ENCODE data around the gene FANCL.
A peak's percentile ranks its signal among the peaks of the same experiment; 100 is the strongest.
"Not testable (repeated sequence)": the region's sequence is repeated elsewhere in the genome, so short reads cannot be mapped to it uniquely, and the experiment has no call there.

Gene FANCL

GRCh38 chr2:58204195-58204959 is 36.7 kb downstream of the FANCL start:
- DNase-seq = no peak

DNA sequence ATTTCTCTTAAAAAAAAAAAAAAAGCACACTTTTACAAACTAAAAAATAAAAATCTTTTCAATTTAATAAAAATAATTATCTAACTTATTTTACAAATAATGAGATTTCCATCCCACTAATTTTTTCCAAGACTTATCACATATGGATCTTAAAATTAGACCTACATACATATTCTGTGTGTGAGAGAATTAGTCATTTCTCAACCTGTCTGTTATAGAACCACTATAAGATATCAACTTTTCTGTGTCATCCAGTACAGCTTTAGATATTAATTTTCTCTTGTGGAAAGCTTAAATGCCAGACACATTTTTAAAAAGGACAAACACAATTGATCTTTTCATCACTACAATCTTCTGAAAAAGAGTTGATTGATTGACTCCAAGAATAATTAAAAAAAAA is 38.1 kb downstream of the FANCL start:
- no peak for DNase-seq

DNA sequence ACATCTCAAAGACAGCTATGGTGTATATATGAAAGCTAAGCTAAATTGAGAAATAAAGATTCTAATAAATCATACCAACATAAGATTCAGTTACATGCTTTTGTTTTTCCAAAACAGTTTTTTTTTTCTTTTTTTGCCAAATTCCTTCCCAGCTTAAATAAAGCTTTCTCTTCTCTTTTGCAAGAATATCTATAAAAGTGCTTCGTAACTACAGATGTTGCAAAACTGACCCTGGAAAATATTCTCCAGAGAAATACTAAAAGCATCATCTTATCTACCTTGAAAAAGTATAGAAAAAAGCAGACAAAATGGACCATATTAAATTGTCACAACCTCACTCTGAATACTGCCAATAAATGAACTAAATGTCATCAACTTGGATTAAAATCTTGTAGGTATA is 38.7 kb downstream of the FANCL start:
- DNase-seq = no peak

GRCh38 chr2:58197894-58198293 is 43.2 kb downstream of the FANCL start:
- DNase-seq = no peak

DNA sequence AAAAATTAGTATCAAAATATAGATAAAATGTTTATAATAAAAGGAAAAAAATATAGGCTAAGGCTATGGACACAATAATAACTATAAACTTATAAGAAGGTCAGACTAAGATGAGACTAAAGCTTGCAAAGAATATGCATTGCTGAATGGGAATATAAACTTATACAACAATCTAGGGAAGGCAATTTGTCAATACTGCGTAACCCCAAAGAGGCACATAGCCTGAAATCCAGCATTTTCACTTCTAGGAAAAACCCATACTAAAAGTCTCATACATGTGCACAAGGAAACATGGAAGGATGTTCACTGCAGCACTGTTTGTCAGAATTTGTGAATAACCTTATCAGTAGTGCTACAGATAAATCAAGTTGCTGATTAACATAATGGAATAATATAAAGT is 45.5 kb downstream of the FANCL start:
- no peak for DNase-seq

- no peak for DNase-seq
Observed at GRCh38 chr2:58194458-58194857, 46.7 kb downstream of the FANCL start.

DNA sequence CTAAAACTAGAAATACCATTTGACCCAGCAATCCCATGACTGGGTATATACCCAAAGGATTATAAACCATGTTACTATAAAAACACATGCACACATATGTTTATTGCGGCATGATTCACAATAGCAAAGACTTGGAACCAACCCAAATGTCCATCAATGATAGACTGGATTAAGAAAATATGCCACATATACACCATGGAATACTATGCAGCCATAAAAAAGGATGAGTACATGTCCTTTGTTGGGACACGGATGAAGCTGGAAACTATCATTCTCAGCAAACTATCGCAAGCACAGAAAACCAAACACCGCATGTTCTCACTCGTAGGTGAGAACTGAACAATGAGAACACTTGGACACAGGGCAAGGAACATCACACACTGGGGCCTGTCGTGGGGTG is 54.1 kb downstream of the FANCL start:
- DNase-seq = not testable (repeated sequence)

- no peak for DNase-seq
Observed at GRCh38 chr2:58186501-58186900, 54.6 kb downstream of the FANCL start.

DNA sequence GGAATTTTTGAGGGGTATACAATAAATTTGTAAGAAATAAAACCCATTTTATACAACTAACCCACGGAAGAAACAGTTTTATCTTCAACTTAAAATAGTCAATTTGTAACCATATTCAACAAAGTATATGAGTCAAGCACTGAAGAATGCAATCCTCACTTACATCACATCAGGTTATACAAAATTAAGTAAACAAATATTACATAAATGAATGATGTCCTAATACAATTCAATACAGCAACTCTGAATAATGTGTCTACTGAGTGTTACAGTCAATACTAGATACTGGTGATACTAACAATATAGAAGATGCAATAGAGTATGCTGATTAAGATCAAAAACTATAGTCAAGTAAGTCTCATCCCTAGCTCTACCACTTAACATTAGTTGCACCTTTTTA is 58.6 kb downstream of the FANCL start:
- DNase-seq = no peak

DNA sequence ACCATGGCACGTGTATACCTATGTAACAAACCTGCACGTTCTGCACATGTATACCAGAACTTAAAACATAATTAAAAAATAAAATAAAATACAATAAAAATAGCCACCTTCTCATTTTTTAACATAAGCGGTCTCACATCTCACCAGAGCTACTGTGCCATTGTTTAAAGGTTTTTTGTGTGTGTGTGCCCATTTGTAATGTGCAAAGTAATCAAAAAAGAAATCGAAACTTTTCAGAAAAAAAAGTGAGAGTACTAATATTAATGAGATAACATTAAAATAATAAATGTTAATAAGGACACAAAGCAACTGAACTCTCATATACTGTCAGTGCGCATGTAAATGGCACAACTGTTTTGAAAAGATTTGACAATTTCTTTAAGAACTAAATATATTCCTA is 60.5 kb downstream of the FANCL start:
- DNase-seq = no peak

- not testable (repeated sequence) for DNase-seq
Observed at GRCh38 chr2:58180175-58180574, 61.0 kb downstream of the FANCL start.

DNA sequence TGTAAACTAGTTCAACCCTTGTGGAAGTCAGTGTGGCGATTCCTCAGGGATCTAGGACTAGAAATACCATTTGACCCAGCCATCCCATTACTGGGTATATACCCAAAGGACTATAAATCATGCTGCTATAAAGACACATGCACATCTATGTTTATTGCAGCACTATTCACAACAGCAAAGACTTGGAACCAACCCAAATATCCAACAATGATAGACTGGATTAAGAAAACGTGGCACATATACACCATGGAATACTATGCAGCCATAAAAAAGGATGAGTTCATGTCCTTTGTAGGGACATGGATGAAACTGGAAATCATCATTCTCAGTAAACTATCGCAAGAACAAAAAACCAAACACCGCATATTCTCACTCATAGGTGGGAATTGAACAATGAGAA is 63.9 kb downstream of the FANCL start:
- DNase-seq = not testable (repeated sequence)

GRCh38 chr2:58171831-58172230 is 69.3 kb downstream of the FANCL start:
- DNase-seq = not testable (repeated sequence)

DNA sequence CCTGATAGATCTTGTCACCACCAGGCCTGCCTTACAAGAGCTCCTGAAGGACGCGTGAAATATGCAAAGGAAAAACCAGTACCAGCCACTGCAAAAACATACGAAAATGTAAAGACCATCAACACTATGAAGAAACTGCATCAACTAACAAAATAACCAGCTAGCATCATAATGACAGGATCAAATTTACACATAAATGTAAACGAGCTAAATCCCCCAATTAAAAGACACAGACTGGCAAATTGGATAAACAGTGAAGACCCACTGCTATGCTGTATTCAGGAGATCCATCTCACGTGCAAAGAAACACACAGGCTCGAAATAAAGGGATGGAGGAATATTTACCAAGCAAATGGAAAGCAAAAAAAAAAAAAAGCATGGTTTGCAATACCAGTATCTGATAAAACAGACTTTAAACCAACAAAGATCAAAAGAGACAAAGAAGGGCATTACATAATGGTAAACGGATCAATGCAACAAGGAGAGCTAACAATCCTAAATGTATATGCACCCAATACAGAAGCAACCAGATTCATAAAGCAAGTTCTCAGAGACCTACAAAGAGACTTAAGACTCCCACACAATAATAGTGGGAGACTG is 70.7 kb downstream of the FANCL start:
- DNase-seq = not testable (repeated sequence)

DNA sequence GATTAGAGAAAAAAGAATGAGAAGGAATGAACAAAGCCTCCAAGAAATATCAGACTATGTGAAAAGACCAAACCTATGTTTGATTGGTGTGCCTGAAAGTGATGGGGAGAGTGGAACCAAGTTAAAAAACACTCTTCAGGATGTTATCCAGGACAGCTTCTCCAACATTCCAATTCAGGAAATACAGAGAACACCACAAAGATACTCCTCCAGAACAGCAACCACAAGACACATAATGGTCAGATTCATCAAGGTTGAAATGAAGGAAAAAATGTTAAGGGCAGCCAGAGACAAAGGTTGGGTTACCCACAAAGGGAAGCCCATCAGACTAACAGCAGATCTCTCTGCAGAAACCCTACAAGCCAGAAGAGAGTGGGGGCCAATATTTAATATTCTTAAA is 71.3 kb downstream of the FANCL start:
- not testable (repeated sequence) for DNase-seq

DNA sequence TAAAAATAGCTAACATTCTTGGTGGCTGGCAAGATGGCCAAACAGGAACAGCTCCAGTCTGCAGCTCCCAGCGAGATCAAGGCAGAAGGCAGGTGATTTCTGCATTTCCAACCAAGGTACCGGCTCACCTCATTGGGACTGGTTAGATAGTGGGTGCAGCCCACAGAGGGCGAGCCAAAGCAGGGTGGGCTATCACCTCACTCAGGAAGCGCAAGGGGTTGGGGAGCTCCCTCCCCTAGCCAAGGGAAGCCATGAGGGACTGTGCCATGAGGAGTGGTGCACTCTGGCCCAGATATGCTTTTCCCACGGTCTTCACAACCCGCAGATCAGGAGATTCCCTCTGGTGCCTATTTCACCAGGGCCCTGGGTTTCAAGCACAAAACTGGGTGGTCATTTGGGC is 73.0 kb downstream of the FANCL start:
- DNase-seq = not testable (repeated sequence)

- DNase-seq = no peak
Observed at GRCh38 chr2:58163913-58164312, 77.2 kb downstream of the FANCL start.

DNA sequence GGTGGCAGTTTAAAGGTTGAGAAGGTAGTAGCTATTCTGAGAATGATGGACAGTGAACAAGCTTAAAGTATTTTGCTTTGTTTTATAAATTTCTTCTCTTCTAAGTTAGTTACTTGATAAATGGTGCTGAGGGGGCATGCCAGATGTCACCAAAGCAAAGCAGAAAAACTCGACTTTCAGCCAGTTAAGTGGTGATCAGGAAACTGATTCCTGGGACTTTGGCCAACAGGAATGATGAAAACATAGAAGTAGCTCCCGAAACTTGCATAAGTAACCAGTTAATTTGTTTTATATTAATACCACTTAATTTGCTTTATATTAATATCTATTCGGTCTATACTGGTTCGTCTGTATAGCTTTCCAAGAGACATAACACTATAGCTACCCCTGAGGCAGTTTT is 82.6 kb downstream of the FANCL start:
- no peak for DNase-seq

DNA sequence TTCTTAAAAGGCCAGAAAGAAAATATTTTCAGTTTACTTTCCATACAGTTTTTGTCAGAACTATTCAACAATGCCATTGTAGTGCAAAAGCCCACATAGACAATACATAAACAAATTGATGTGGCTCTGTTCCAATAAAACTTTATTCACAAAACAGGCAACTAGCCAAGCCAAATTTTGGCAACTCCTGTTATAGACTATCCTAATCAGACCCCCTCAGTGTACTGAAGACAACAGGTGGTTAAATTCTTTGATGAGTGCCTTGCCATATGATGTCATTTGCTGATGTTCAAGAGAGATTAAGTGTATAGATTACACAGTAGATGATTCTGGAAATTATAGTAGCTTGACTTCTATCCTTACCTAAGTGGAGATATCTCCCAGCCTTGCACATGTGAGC is 83.4 kb downstream of the FANCL start:
- DNase-seq = no peak

DNA sequence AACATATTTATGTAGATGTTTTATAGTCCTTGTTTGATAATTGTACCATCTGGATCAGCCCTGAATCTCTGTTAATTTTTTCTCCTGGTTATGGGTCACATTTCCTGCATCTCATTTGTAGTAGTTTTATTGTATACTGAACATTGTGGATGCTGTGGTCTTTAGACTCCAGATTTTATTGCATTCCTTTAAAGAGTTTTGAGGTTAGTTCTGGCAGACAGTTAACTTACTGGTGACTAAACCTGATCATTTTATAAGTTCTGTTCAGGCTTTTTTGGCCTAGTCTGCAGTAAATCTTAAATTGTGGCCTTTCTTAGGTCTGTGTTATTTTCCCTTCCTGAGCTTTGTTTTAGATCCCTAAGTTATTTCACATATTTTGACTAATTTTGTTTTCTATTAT is 84.3 kb downstream of the FANCL start:
- no peak for DNase-seq

GRCh38 chr2:58155160-58155778 is 85.9 kb downstream of the FANCL start:
- DNase-seq = no peak

DNA sequence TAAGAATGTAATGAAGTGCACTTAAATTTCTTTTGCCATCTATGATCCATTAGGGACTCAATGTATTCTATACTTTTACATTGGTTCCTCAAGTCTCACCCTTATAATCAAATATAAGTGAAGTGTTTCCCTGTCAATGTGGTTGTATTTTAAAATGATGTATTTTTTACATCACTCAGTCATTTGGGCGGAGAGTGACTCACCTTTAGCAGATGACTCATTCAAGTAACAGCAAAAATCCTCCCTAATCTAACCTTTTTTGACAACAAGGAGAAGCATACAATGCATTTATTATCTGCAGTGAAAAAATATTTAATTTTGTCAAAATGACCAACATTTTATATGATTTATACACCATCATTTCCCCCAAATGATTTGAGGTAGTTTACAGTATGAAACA is 94.4 kb downstream of the FANCL start:
- peak; percentile 15 for DNase-seq

DNA sequence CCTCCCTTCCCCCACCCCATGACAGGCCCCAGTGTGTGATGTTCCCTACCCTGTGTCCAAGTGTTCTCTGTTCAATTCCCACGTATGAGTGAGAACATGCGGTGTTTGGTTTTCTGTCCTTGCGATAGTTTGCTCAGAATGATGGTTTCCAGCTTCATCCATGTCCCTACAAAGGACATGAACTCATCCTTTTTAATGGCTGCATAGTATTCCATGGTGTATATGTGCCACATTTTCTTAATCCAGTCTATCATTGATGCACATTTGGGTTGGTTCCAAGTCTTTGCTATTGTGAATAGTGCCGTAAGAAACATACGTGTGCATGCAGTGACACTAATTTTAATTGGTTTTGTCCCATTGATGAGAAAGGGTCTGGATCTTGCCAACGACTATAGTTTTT is 95.4 kb downstream of the FANCL start:
- DNase-seq = not testable (repeated sequence)

- no peak for DNase-seq
Observed at GRCh38 chr2:58140508-58141072, 100.5 kb downstream of the FANCL start.

All from stimulated activated CD4-positive, alpha-beta T cell treated with anti-CD3 and anti-CD28 coated beads, Interleukin-4, amount 100 ng/mL, for 24 hours (primary cell).